ENCODE results near the gene GATAD2B.

GRCh38 chr1:153778051-153778823 lies 144.5 kb downstream of the GATAD2B start:
- TF ChIP-seq, protein P1, sequence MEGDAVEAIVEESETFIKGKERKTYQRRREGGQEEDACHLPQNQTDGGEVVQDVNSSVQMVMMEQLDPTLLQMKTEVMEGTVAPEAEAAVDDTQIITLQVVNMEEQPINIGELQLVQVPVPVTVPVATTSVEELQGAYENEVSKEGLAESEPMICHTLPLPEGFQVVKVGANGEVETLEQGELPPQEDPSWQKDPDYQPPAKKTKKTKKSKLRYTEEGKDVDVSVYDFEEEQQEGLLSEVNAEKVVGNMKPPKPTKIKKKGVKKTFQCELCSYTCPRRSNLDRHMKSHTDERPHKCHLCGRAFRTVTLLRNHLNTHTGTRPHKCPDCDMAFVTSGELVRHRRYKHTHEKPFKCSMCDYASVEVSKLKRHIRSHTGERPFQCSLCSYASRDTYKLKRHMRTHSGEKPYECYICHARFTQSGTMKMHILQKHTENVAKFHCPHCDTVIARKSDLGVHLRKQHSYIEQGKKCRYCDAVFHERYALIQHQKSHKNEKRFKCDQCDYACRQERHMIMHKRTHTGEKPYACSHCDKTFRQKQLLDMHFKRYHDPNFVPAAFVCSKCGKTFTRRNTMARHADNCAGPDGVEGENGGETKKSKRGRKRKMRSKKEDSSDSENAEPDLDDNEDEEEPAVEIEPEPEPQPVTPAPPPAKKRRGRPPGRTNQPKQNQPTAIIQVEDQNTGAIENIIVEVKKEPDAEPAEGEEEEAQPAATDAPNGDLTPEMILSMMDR (IDR thresholded peaks at IDR 0.05): no peak
- TF ChIP-seq EP300 (IDR thresholded peaks at IDR 0.05) (no peak), POLR2A (IDR thresholded peaks at IDR 0.05) (no peak)
